ENCODE measurements around the gene FBXW11. TPM values are rescaled to one million over a fixed set of nuclear protein-coding genes. Genes with fewer than 3 reads are reported as not detected.

FBXW11 gene
- total RNA-seq, 2 donors from 2014 or later: 29.0 to 64.6 TPM

- ATAC-seq (no peak), DNase-seq (no peak)
- H3K4me3 ChIP-seq: no peak overlapping the region
- no peaks in the 10 kb centered on the region for H3K9me3 ChIP-seq
- H3K27ac ChIP-seq: no peak overlapping the region
- no peaks in the 10 kb centered on the region for H3K27me3 ChIP-seq
- H3K36me3 ChIP-seq (replicated peaks in 1 of 2; ENCODE audit: insufficient read depth in 1 of 2, low read depth in 2 of 2): no peaks in the 10 kb centered on the region
- H3K4me1 ChIP-seq: no peaks in the 10 kb centered on the region
- TF ChIP-seq CTCF (IDR thresholded peaks at IDR 0.05): no peak
- TF ChIP-seq POLR2A (IDR thresholded peaks at IDR 0.05): no peak
- intact Hi-C loops (cut with DNase I): no loop called here
- WGBS, 2 donors: 76 to 89% methylated on average over 4 of the region's 4 CpGs
These were observed 185.2 kb downstream of the FBXW11 start for GRCh38 chr5:171821286-171821685.

- ATAC-seq: no peak
- H3K4me3 ChIP-seq: no peak overlapping the region
- no peak overlapping the region for H3K27ac ChIP-seq
- WGBS, 2 donors: 86 to 94% methylated on average over 11 of the region's 11 CpGs
- no peak for TF ChIP-seq POLR2A (IDR thresholded peaks at IDR 0.05)
- no peak for TF ChIP-seq CTCF (IDR thresholded peaks at IDR 0.05)
- no peaks in the 10 kb centered on the region for H3K4me1 ChIP-seq
- H3K9me3 ChIP-seq: no peaks in the 10 kb centered on the region
- no peaks in the 10 kb centered on the region for H3K36me3 ChIP-seq (replicated peaks in 1 of 2; ENCODE audit: insufficient read depth in 1 of 2, low read depth in 2 of 2)
- intact Hi-C loops (cut with DNase I): no loop called here
- DNase-seq: no peak
- H3K27me3 ChIP-seq: no peaks in the 10 kb centered on the region
These were observed 185.9 kb downstream of the FBXW11 start for GRCh38 chr5:171820561-171820960.

GRCh38 chr5:171816666-171817065, 189.8 kb downstream of the FBXW11 start:
- intact Hi-C loops (cut with DNase I): no loop called here
- WGBS, 2 donors: 22 to 67% methylated on average over 1 of the region's 1 CpG

GRCh38 chr5:171813813-171814490, 192.5 kb downstream of the FBXW11 start:
- DNase-seq: no peak
- intact Hi-C loops (cut with DNase I): no loop called here
- ATAC-seq: no peak
- no peaks in the 10 kb centered on the region for H3K4me1 ChIP-seq
- H3K27ac ChIP-seq: no peak overlapping the region
- 80 to 89% methylated on average over 7 of the region's 7 CpGs for WGBS, 2 donors
- H3K4me3 ChIP-seq: no peak overlapping the region
- no peaks in the 10 kb centered on the region for H3K27me3 ChIP-seq
- no peak for TF ChIP-seq CTCF (IDR thresholded peaks at IDR 0.05)
- H3K9me3 ChIP-seq: peaks cover 0 to 16% (median 0%) of the 10 kb centered on the region in 3 donors
- no peaks in the 10 kb centered on the region for H3K36me3 ChIP-seq (replicated peaks in 1 of 2; ENCODE audit: insufficient read depth in 1 of 2, low read depth in 2 of 2)

More at GRCh38 chr5:171816666-171817065, 189.8 kb downstream of the FBXW11 start:
- Histone ChIP-seq H3K4me3 (no peak overlapping the region), H3K27me3 (no peaks in the 10 kb centered on the region), H3K4me1 (no peaks in the 10 kb centered on the region), H3K36me3 (replicated peaks in 1 of 2; ENCODE audit: insufficient read depth in 1 of 2, low read depth in 2 of 2) (no peaks in the 10 kb centered on the region), H3K9me3 (peaks cover 0 to 11% (median 0%) of the 10 kb centered on the region in 3 donors), H3K27ac (no peak overlapping the region)
- DNase-seq (no peak), ATAC-seq (no peak)
- TF ChIP-seq CTCF (IDR thresholded peaks at IDR 0.05) (no peak), POLR2A (IDR thresholded peaks at IDR 0.05) (no peak)

- ATAC-seq: no peak
- intact Hi-C loops (cut with DNase I): no loop called here
These were observed 193.2 kb downstream of the FBXW11 start for GRCh38 chr5:171813270-171813669.

More at GRCh38 chr5:171813270-171813669, 193.2 kb downstream of the FBXW11 start:
- H3K36me3 ChIP-seq (replicated peaks in 1 of 2; ENCODE audit: insufficient read depth in 1 of 2, low read depth in 2 of 2): no peaks in the 10 kb centered on the region
- no peak for TF ChIP-seq POLR2A (IDR thresholded peaks at IDR 0.05)
- TF ChIP-seq CTCF (IDR thresholded peaks at IDR 0.05): no peak
- H3K9me3 ChIP-seq: peaks cover 0 to 16% (median 0%) of the 10 kb centered on the region in 3 donors
- 71 to 83% methylated on average over 4 of the region's 4 CpGs for WGBS, 2 donors
- DNase-seq: no peak
- no peak overlapping the region for H3K27ac ChIP-seq
- H3K4me1 ChIP-seq: no peaks in the 10 kb centered on the region
- H3K27me3 ChIP-seq: no peaks in the 10 kb centered on the region
- H3K4me3 ChIP-seq: no peak overlapping the region

Data from body of pancreas (tissue), 4 donors.